Measurements from ENCODE around the gene CC2D2A. TPM values are rescaled to one million over a fixed set of nuclear protein-coding genes. Genes with fewer than 3 reads are reported as not detected.

The CC2D2A gene
- total RNA-seq, 1 donor from 2014 or later = 14.0 TPM

DNA sequence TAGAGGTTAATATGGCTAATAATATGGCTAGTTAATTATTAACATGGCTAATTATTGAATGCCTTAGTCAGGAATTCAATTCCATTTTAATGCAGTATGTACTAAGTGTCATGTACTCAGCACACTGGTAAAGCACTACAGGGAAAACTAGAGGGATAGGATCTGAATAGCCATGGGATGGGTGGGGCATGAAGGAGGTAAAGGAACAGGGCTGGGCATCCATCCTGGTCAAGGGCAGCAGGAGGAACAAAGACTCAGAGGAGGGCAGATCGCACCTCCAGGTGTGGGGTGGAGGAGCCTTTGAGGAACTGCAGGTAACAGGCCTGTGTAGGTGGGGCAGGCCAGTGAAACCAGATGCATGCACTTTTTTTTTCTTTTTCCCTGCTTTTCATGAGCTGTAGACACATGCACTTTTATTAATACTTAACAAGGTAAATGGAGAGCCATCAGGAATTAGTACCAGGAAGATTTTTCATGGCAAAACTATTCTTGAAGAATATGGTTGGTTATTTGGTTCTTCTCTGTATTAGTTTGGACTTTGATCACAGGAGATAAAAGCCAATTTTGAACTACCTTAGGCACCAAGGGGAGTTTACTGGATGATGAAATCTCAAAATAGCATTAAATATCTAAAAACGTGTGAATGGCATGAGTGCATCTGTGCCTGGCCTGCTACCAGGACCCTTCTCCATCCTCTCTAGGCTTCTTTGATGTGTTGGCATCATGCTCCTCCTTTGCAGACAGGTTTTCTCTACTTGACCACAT lies 88.3 kb downstream of the CC2D2A start:
- Histone ChIP-seq H4K20me1 (ENCODE audit: insufficient read depth, low read length) (no peaks in the 10 kb centered on the region), H3K4me2 (ENCODE audit: low read length) (no peak overlapping the region), H3K79me2 (ENCODE audit: insufficient read depth, low read length) (no peaks in the 10 kb centered on the region), H3K4me1 (ENCODE audit: insufficient read depth, low read length) (no peaks in the 10 kb centered on the region), H2AFZ (ENCODE audit: low read depth, low read length) (no peak overlapping the region), H3K4me3 (ENCODE audit: insufficient read depth, low read depth, low read length) (no peak overlapping the region), H3K27me3 (ENCODE audit: insufficient read depth, low read length) (no peaks in the 10 kb centered on the region), H3K9ac (ENCODE audit: low read length) (no peak overlapping the region), H3K27ac (ENCODE audit: low read depth, low read length) (no peak overlapping the region), H3K9me3 (ENCODE audit: insufficient read depth, low read depth, low read length) (no peaks in the 10 kb centered on the region), H3K36me3 (ENCODE audit: insufficient read depth, low read length) (peaks cover 16% of the 10 kb centered on the region)
- Mint-ChIP-seq H3K4me3 (ENCODE audit: unreplicated experiment) (no peak overlapping the region), H3K36me3 (ENCODE audit: low read depth, unreplicated experiment) (peaks cover 24% of the 10 kb centered on the region), H3K9me3 (ENCODE audit: unreplicated experiment) (no peaks in the 10 kb centered on the region), H3K27me3 (ENCODE audit: low read depth, unreplicated experiment) (no peaks in the 10 kb centered on the region), H3K27ac (ENCODE audit: unreplicated experiment) (no peak overlapping the region), H3K4me1 (ENCODE audit: low read depth, unreplicated experiment) (no peaks in the 10 kb centered on the region)
- FAIRE-seq (no peak), DNase-seq (ENCODE audit: low read depth) (no peak)
- TF ChIP-seq EZH2 (IDR thresholded peaks at IDR 0.05; ENCODE audit: insufficient read depth, low read length) (no peak), CTCF (IDR thresholded peaks at IDR 0.05; ENCODE audit: insufficient read depth, low read depth, low read length) (no peak)

- Histone ChIP-seq H2AFZ (ENCODE audit: low read depth, low read length) (no peak overlapping the region), H4K20me1 (ENCODE audit: insufficient read depth, low read length) (no peaks in the 10 kb centered on the region), H3K4me3 (ENCODE audit: insufficient read depth, low read depth, low read length) (no peak overlapping the region), H3K9me3 (ENCODE audit: insufficient read depth, low read depth, low read length) (no peaks in the 10 kb centered on the region), H3K36me3 (ENCODE audit: insufficient read depth, low read length) (peaks cover 18% of the 10 kb centered on the region), H3K27ac (ENCODE audit: low read depth, low read length) (no peak overlapping the region), H3K4me2 (ENCODE audit: low read length) (no peak overlapping the region), H3K79me2 (ENCODE audit: insufficient read depth, low read length) (no peaks in the 10 kb centered on the region), H3K9ac (ENCODE audit: low read length) (no peak overlapping the region), H3K4me1 (ENCODE audit: insufficient read depth, low read length) (no peaks in the 10 kb centered on the region), H3K27me3 (ENCODE audit: insufficient read depth, low read length) (no peaks in the 10 kb centered on the region)
- Mint-ChIP-seq H3K4me1 (ENCODE audit: low read depth, unreplicated experiment) (no peaks in the 10 kb centered on the region), H3K36me3 (ENCODE audit: low read depth, unreplicated experiment) (peaks cover 29% of the 10 kb centered on the region), H3K9me3 (ENCODE audit: unreplicated experiment) (no peaks in the 10 kb centered on the region), H3K27ac (ENCODE audit: unreplicated experiment) (no peak overlapping the region), H3K27me3 (ENCODE audit: low read depth, unreplicated experiment) (no peaks in the 10 kb centered on the region), H3K4me3 (ENCODE audit: unreplicated experiment) (no peak overlapping the region)
- DNase-seq (ENCODE audit: low read depth) (no peak), FAIRE-seq (no peak)
- no peak for TF ChIP-seq EZH2 (IDR thresholded peaks at IDR 0.05; ENCODE audit: insufficient read depth, low read length)
Observed at GRCh38 chr4:15558561-15558960, 88.9 kb downstream of the CC2D2A start.

DNA sequence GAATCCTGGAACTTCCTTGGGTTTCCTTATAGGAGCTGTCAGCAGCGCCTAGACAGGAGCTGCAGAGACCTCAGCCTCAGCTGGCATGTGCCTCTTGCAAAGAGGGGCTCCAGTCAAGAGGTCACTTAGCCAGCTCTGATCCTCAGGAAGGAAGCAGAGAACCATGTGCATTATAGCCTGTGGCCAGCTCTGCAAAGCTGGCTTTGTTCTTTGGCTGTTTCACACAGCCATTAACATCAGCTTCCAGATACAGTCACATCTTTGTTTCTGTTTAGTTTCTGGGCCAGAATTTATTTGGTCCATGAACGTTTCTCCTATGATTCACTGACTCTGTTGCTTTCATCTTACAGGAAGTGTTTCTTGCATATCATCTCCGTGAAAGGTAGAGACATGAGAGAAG lies 92.4 kb downstream of the CC2D2A start:
- Histone ChIP-seq H3K27me3 (ENCODE audit: insufficient read depth, low read length) (no peaks in the 10 kb centered on the region), H3K9me3 (ENCODE audit: insufficient read depth, low read depth, low read length) (no peaks in the 10 kb centered on the region), H4K20me1 (ENCODE audit: insufficient read depth, low read length) (no peaks in the 10 kb centered on the region), H3K9ac (ENCODE audit: low read length) (no peak overlapping the region), H3K4me2 (ENCODE audit: low read length) (no peak overlapping the region), H3K4me3 (ENCODE audit: insufficient read depth, low read depth, low read length) (no peak overlapping the region), H3K36me3 (ENCODE audit: insufficient read depth, low read length) (peaks cover 6% of the 10 kb centered on the region), H2AFZ (ENCODE audit: low read depth, low read length) (no peak overlapping the region), H3K4me1 (ENCODE audit: insufficient read depth, low read length) (no peaks in the 10 kb centered on the region), H3K27ac (ENCODE audit: low read depth, low read length) (no peak overlapping the region), H3K79me2 (ENCODE audit: insufficient read depth, low read length) (no peaks in the 10 kb centered on the region)
- TF ChIP-seq CTCF (IDR thresholded peaks at IDR 0.05; ENCODE audit: insufficient read depth, low read depth, low read length) = no peak
- TF ChIP-seq EZH2 (IDR thresholded peaks at IDR 0.05; ENCODE audit: insufficient read depth, low read length) = no peak
- Mint-ChIP-seq H3K9me3 (ENCODE audit: unreplicated experiment) (no peaks in the 10 kb centered on the region), H3K27ac (ENCODE audit: unreplicated experiment) (no peak overlapping the region), H3K36me3 (ENCODE audit: low read depth, unreplicated experiment) (peaks cover 30% of the 10 kb centered on the region), H3K27me3 (ENCODE audit: low read depth, unreplicated experiment) (no peaks in the 10 kb centered on the region), H3K4me1 (ENCODE audit: low read depth, unreplicated experiment) (no peaks in the 10 kb centered on the region), H3K4me3 (ENCODE audit: unreplicated experiment) (no peak overlapping the region)
- DNase-seq (ENCODE audit: low read depth) (no peak), FAIRE-seq (no peak)

Data from astrocyte (in vitro differentiated cells and primary cell).